Heart left ventricle (tissue), 16 donors: Measurements from ENCODE around the gene IRX2. TPM values are rescaled to one million over a fixed set of nuclear protein-coding genes. Genes with fewer than 3 reads are reported as not detected.

Source experiments
- ATAC-seq, 4 donors: fragments of 200-7000 bp; cut with Tn5 transposase; one replicate each; pipeline ENCODE4 v1.9.1; 2020 to 2022; ENCODE audit warnings: moderate library complexity in 4 of 4, mild to moderate bottlenecking in 3 of 4, moderate number of reproducible peaks in 1 of 4
- DNase-seq, 5 donors: peaks; one replicate each; pipeline ENCODE4 v3.0.0-alpha.2; 2020
- H3K27ac ChIP-seq, 12 donors: fragments of 200-600 bp; sonication (generic) in 4 of 12; one replicate each; pipeline versions ENCODE4 v1.5.0 to v1.8.0; 2016 to 2022; ENCODE audit warnings: mild to moderate bottlenecking in 2 of 12
- H3K27me3 ChIP-seq, 9 donors: fragments of 200-600 bp; sonication (generic) in 2 of 9; one replicate each; pipeline versions ENCODE4 v1.5.1 to v1.8.0; 2016 to 2022; ENCODE audit warnings: mild to moderate bottlenecking in 3 of 9
- H3K36me3 ChIP-seq, 9 donors: fragments of 200-600 bp; sonication (generic) in 2 of 9; one replicate each; pipeline versions ENCODE4 v1.5.0 to v1.8.0; 2018 to 2022; ENCODE audit warnings: mild to moderate bottlenecking in 2 of 9
- H3K4me1 ChIP-seq, 12 donors: fragments of 200-600 bp; sonication (generic) in 4 of 12; one replicate each; pipeline versions ENCODE4 v1.5.0 to v1.8.0; 2016 to 2022; ENCODE audit warnings: mild to moderate bottlenecking in 3 of 12
- H3K4me3 ChIP-seq, 12 donors: fragments of 200-600 bp; sonication (generic) in 4 of 12; one replicate each; pipeline versions ENCODE4 v1.5.0 to v1.8.0; 2017 to 2022; ENCODE audit warnings: mild to moderate bottlenecking in 9 of 12, moderate library complexity in 4 of 12
- H3K9me3 ChIP-seq, 12 donors: fragments of 200-600 bp; sonication (generic) in 4 of 12; one replicate each; pipeline versions ENCODE4 v1.5.0 to v1.8.0; 2016 to 2022; ENCODE audit warnings: mild to moderate bottlenecking in 1 of 12
- POLR2A ChIP-seq, 2 donors: fragments of 450-650 bp; IDR thresholded peaks; one replicate each; pipeline ENCODE4 v1.6.1; 2017; ENCODE audit warnings: antibody characterized with exemption in 2 of 2, mild to moderate bottlenecking in 2 of 2, moderate library complexity in 2 of 2
- WGBS, 4 donors: extraction: QIAGEN DNeasy Blood & Tissue Kit in 2 of 4; methylation state at CpG; one replicate each; pipeline versions ENCODE4 v1.1.5 to v1.1.7; 2013 to 2018; 5-methylcytosine and 5-hydroxymethylcytosine counted together
- intact Hi-C, 10 donors: fragments of 100-400 bp; cut with DNase I; formaldehyde crosslinking; loops; one replicate each; pipeline versions ENCODE4 v1.11.1 to v1.14.2; 2022
- polyA plus RNA-seq, 2 donors: library from polyadenylated mRNA; stranded (reverse); fragments of 200-250 nt; gene quantifications; one replicate each; pipeline ENCODE4 v1.2.3, GENCODE V29; 2013
- total RNA-seq, 9 donors: library from RNA; depleted of rRNA in 2 of 9; stranded (reverse); fragments of >200 nt in 2 of 9; fragmentation: NEBNext Ultra II Directional in 3 of 9; extraction: Animal tissue kit (Norgen Biotek cat#: 25700) in 3 of 9; gene quantifications; one replicate each; pipeline versions ENCODE4 v1.1.0 to v1.2.4, GENCODE V29; 2016 to 2023
- TF ChIP-seq, protein P1 (sequence below), 12 donors: fragments of 200-600 bp; sonication (generic) in 4 of 12; IDR thresholded peaks; one replicate each; pipeline versions ENCODE4 v1.5.0 to v1.8.0; 2018 to 2022; ENCODE audit warnings: antibody characterized with exemption in 12 of 12, mild to moderate bottlenecking in 5 of 12
- donor health status: ischemic (EF 13 %, LVEDD 7.1; RV severe dilation, severe dysfunction).
- donor health status: healthy with polysubstance abuse.
- donor health status: DM: no; HTN: yes; CAD: no.
- donor health status: DM: no; HTN: no; CAD: no.
- donor health status: ischemic (EF 25% LVEDD 6.9; RV normal size, moderate dysfunction).
- donor health status: ischemic (EF 25% LVEDD 5.7; RV mildly dilated, moderate dysfunction).
- donor health status: healthy.
- donor health status: DM: yes; HTN: yes; CAD: no.
- donor health status: ischemic (EF 35%, LVEDD 5.7; RV mildly dilated, moderate dysfunction).
- donor health status: nonischemic (EF 11% LVEDD 7.7; RV severe dilation, severe dysfunction).
- donor health status: DM: yes; HTN: yes; CAD: no.
- donor health status: PGD.
- donor health status: ischemic (EF 29% LVEDD 5.4; RV normal size, mild dysfunction).
- donor health status: nonischemic (EF 23%, LVEDD 6.1; RV moderate dilation, normal function).

IRX2 gene
- total and polyA plus RNA-seq, 11 donors: 0.17 to 3.7 (median 0.86) TPM

DNA sequence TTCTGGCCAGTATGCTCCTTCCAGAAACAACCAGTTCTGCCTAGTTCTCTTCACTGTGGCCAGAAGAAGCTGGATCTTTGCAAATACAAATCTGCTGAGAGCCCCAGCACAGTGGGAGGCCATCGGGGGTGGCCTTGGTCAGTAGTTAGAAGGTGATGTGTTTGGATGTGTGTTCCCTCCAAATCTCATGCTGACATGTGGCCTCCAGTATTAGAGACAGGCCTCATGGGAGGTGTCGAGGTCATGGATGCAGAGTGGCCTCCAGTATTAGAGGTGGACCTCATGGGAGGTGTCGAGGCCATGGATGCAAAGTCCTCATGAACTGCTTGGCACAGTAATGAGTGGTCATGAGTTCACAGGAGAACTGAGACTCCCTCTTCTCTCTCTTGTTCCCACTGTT lies 7.6 kb upstream of the IRX2 start:
- ATAC-seq (no peak), DNase-seq (no peak)
- H3K9me3 ChIP-seq: no peaks in the 10 kb centered on the region
- no peaks in the 10 kb centered on the region for H3K36me3 ChIP-seq
- H3K27me3 ChIP-seq: peaks cover 19 to 94% (median 62%) of the 10 kb centered on the region in 9 donors
- intact Hi-C loops: loop anchor here in 3 of 10 donors (10.0 kb wide), 2 partner anchors 836 to 846 kb away; partner anchors contain the start of gene IRX1 (in 1 of the 3)
- H3K4me3 ChIP-seq: no peak overlapping the region
- 74 to 83% (median 79%) methylated on average over 3 of the region's 3 CpGs for WGBS, 4 donors
- TF ChIP-seq POLR2A (IDR thresholded peaks at IDR 0.05): no peak
- TF ChIP-seq, protein P1, sequence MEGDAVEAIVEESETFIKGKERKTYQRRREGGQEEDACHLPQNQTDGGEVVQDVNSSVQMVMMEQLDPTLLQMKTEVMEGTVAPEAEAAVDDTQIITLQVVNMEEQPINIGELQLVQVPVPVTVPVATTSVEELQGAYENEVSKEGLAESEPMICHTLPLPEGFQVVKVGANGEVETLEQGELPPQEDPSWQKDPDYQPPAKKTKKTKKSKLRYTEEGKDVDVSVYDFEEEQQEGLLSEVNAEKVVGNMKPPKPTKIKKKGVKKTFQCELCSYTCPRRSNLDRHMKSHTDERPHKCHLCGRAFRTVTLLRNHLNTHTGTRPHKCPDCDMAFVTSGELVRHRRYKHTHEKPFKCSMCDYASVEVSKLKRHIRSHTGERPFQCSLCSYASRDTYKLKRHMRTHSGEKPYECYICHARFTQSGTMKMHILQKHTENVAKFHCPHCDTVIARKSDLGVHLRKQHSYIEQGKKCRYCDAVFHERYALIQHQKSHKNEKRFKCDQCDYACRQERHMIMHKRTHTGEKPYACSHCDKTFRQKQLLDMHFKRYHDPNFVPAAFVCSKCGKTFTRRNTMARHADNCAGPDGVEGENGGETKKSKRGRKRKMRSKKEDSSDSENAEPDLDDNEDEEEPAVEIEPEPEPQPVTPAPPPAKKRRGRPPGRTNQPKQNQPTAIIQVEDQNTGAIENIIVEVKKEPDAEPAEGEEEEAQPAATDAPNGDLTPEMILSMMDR (IDR thresholded peaks at IDR 0.05): no peak
- peaks cover 0 to 27% (median 9%) of the 10 kb centered on the region in 12 donors for H3K4me1 ChIP-seq
- H3K27ac ChIP-seq: no peak overlapping the region

DNA sequence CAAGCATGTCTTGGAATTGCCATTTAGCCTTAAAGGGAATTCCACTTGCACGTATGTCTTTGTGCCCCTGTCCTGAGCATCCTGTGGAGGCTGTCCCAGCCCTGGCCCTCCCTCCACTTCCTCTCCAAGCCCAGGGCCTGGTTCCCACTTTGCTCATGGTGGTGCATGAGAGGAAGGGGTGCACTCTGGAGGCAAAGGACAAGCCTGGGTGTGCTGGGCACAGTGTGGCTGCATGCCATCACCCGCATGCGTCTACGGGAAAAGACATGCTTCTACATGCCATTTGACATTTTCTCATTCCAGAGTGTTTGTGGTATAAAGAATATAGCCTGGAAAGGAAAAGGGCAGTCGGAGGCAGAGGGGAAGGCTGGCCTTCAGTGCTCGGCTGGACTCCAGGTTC lies 7.2 kb upstream of the IRX2 start:
- H3K4me1 ChIP-seq: peaks cover 0 to 27% (median 9%) of the 10 kb centered on the region in 12 donors
- H3K27me3 ChIP-seq: peaks cover 19 to 97% (median 67%) of the 10 kb centered on the region in 9 donors
- no peaks in the 10 kb centered on the region for H3K9me3 ChIP-seq
- no peak for DNase-seq
- no peak overlapping the region for H3K4me3 ChIP-seq
- WGBS, 4 donors: 73 to 83% (median 78%) methylated on average over 6 of the region's 6 CpGs
- H3K36me3 ChIP-seq: no peaks in the 10 kb centered on the region
- no peak overlapping the region for H3K27ac ChIP-seq
- TF ChIP-seq POLR2A (IDR thresholded peaks at IDR 0.05): no peak
- TF ChIP-seq, protein P1 (IDR thresholded peaks at IDR 0.05): no peak
- no peak for ATAC-seq
- intact Hi-C loops: loop anchor here in 3 of 10 donors (10.0 kb wide), 2 partner anchors 836 to 846 kb away; partner anchors contain the start of gene IRX1 (in 1 of the 3)

DNA sequence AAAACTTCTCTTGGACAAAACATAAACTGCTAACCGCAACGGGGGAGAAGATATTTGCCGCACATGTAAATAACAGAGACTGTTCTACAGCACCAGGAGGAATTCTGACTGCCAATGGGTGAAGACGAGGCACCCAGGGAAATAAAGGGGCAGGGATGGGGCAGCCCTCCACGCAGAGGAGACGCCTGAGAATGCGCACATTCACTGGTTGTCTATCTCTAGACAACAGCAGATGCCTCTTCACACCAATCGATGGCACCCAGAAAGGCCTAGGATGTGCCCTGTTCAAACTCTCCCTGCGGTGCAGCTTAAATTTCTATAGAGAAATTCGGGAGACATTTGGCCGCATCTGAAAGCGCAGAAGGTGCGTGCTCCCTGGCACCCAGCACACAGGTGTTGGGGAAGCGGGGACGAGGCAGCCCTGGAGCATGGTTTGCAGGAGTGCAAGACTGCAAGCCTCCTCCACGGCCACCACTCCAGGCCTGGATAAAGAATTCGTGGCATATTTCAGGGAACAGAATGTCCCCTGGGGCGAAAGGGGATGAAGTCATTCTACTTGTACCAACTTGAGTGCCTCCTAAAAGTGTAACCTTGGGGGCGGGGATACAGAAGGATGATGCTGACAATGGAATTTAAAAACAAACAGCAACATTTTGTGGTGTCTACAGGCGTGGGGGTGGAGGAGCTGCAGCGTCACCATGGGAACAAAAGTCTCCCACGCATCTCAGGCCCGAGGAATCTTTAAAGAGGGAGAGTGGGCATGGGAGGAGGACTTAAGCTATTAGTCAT lies 6.3 kb upstream of the IRX2 start:
- Histone ChIP-seq H3K36me3 (no peaks in the 10 kb centered on the region), H3K9me3 (no peaks in the 10 kb centered on the region), H3K27me3 (peaks cover 22 to 97% (median 76%) of the 10 kb centered on the region in 9 donors), H3K4me3 (no peak overlapping the region), H3K27ac (no peak overlapping the region), H3K4me1 (peaks cover 0 to 27% (median 9%) of the 10 kb centered on the region in 12 donors)
- no peak for TF ChIP-seq POLR2A (IDR thresholded peaks at IDR 0.05)
- TF ChIP-seq, protein P1 (IDR thresholded peaks at IDR 0.05): no peak
- no peak for ATAC-seq
- 24 to 31% (median 29%) methylated on average over 23 of the region's 23 CpGs for WGBS, 4 donors
- intact Hi-C loops: loop anchor here in 3 of 10 donors (10.0 kb wide), 2 partner anchors 837 to 847 kb away; partner anchors contain the start of gene IRX1 (in 1 of the 3)
- no peak for DNase-seq
